Head of caudate nucleus (tissue), 42 donors: Measurements from ENCODE around the gene SYT7.
"Not testable (repeated sequence)": the region's sequence is repeated elsewhere in the genome, so short reads cannot be mapped to it uniquely, and the experiment has no call there.

Source experiments
- DNase-seq, 42 donors: peaks; one replicate each; pipeline versions ENCODE4 v3.0.0 to v3.0.0-alpha.2; 2020 to 2021; ENCODE audit warnings: mixed read lengths in 7 of 42
- intact Hi-C: fragments of 100-400 bp; cut with DNase I; formaldehyde crosslinking; loops from one replicate; pipeline ENCODE4 v1.15.0; 2022

Gene SYT7

GRCh38 chr11:61496602-61497400 is 84.1 kb downstream of the SYT7 start:
- no peak for DNase-seq
- intact Hi-C loops = no loop called here

GRCh38 chr11:61495801-61496601 is 84.9 kb downstream of the SYT7 start:
- intact Hi-C loops = no loop called here
- DNase-seq = peak in 30 of 42 donors; percentile 26 to 82 (median 66)

DNA sequence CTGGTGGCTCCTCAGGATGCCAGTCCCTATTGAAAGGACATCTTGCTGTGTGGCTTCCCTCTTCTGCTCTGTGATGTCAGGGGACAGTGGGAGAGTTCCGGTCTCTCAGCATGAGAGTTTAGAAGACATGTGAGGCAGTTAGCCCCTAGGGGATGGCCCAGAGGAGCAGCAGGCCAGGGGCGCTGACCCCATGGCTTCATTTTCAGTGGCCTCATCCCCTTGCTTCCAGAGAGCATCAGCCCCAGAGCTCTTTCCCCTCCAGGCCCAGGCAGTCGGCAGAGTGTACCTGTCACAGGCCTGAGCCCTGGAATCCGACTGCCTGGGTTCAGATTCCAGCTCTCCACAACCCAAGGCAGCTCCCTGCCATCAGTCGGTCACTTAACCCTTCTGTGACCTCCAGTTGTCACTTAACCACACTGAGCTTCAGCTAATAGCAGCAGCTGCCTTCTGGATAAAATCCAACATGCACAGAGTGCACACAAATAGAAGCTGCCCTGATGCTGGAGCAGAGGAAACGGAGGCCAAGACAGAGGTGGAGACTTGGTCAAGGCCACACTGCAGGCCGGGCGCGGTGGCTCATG is 86.4 kb downstream of the SYT7 start:
- intact Hi-C loops = no loop called here
- DNase-seq = no peak

GRCh38 chr11:61491736-61492395 is 89.0 kb downstream of the SYT7 start:
- intact Hi-C loops = no loop called here
- peak in 2 of 42 donors; percentile 2 to 8 for DNase-seq

DNA sequence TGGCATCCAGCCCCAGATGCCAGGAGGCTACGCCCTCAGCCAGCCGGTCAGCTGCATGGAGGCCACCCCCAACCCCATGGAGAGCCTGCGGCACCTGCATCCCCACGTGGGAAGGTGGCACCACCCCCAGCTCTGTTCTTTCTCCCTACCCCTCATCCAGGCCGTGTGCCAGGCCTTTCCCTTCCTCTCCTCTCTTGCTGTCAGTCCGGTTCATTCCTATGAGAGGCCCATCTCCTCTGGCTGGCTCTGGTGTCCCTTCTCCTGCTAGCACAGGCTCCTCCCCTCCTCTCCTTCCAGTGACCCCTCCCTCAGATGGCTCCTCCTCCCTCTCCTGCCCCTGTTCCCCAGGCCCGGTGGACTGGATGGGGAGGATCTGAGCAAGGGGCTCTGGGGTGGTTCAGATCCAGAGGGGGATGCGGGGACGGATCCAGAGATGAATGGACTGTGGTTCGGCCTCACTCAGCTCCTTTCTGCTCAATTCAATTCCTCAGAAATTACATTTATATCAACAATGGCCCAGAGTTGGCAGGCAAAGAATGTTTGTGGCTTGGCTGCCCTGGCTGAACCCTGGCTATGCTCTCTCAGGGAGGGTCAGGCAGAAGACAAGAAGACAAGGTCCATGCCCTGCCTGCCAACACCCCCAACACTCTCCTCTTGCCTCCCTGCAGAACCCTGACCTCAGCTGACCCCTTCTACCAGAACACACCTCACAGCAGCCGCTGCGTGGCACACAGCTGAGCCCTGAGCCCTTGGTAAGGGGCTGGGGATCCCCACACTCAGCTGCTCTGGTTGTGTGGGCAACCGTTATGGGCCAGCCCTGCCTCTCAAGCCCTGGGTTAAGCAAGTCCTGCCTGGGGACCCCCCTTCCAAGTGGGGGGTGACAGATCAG is 90.8 kb downstream of the SYT7 start:
- intact Hi-C loops = no loop called here
- no peak for DNase-seq

GRCh38 chr11:61488651-61489291 is 92.1 kb downstream of the SYT7 start:
- DNase-seq = no peak
- intact Hi-C loops = no loop called here

- intact Hi-C loops = no loop called here
- DNase-seq = no peak
Measured at GRCh38 chr11:61487342-61488025, 93.4 kb downstream of the SYT7 start.

DNA sequence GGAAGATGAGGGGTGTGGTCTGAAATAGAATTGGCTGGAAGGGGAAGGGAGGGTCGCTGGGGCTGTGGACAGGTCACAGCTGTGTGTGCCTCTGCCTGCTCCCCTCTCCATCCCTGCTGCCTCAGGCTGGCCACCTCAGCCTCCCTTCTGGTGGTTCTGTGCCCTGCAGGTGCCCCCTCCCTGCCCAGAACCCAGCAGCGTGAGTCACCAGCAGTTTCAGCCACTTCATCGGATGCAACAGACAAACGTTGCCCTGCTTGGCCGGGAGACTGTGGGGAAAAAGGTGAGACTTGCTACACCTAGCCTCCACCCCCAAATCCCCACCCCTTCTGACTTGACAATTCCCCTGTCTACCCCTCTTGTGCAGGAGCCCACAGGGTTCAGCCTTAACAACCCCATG is 94.1 kb downstream of the SYT7 start:
- DNase-seq = no peak
- intact Hi-C loops = no loop called here

GRCh38 chr11:61486011-61486620 is 94.8 kb downstream of the SYT7 start:
- DNase-seq = no peak
- intact Hi-C loops = no loop called here

- intact Hi-C loops = no loop called here
- DNase-seq = no peak
Measured at GRCh38 chr11:61485080-61485479, 95.8 kb downstream of the SYT7 start.

DNA sequence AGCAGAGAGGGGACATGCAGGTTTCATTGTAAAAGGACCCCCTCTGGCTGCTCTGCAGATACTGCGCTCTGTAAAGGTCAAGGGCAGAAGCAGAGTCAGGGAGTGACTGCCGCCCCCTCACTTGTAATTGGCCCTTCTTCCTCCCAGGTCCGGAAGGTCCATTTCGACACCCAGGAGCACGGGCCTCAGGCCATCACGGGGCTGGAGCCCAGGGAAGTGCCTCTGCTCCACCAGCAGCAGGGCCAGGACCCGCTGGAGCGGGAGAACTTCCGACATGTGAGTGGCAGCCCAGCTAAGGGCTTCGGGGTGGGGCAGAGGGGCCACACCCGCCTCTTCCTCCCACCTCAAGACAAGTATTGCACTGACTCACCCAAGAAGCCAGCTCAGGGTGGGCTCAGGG is 96.3 kb downstream of the SYT7 start:
- intact Hi-C loops = no loop called here
- no peak for DNase-seq

GRCh38 chr11:61482513-61482912 is 98.4 kb downstream of the SYT7 start:
- no peak for DNase-seq
- intact Hi-C loops = no loop called here

GRCh38 chr11:61481806-61482205 is 99.1 kb downstream of the SYT7 start:
- intact Hi-C loops = no loop called here
- no peak for DNase-seq

GRCh38 chr11:61480994-61481335 is 99.9 kb downstream of the SYT7 start:
- intact Hi-C loops = no loop called here

GRCh38 chr11:61480261-61480993 is 100.4 kb downstream of the SYT7 start:
- intact Hi-C loops = no loop called here
- peak in 31 of 42 donors; percentile 30 to 86 (median 63) for DNase-seq

More at GRCh38 chr11:61480994-61481335, 99.9 kb downstream of the SYT7 start:
- DNase-seq = peak in 25 of 42 donors; percentile 22 to 78 (median 43)

- DNase-seq = not testable (repeated sequence)
- intact Hi-C loops = loop anchor here (5.0 kb wide), 1 partner anchor 33 kb away; no protein-coding TSS in a partner anchor
Measured at GRCh38 chr11:61479360-61480058, 101.4 kb downstream of the SYT7 start.
